HG02759 (cell line): ENCODE results near the gene ACBD6.

Experiments
- ATAC-seq: cut with Tn5 transposase; IDR thresholded peaks from one replicate; pipeline ENCODE4 v1.9.1; 2021; ENCODE audit warnings: mild to moderate bottlenecking, moderate library complexity; ENCODE audit not compliant: unreplicated experiment

Gene ACBD6

DNA sequence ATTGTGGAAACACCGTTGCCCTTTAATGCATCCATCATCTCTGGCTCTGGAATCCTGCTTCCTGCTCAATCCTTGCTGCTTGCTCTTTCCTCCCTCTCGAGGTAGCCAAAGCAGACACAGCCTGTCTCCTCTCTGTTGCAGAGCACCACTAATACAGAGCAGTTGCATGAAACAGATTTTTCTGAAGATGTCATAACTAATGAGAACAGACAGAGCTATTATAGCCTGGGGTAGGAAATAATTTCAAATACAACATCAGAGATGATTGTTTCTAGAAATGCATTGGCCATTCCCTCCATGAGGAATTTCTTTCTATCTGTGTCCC is 23.3 kb upstream of the ACBD6 start:
- no peak for ATAC-seq

DNA sequence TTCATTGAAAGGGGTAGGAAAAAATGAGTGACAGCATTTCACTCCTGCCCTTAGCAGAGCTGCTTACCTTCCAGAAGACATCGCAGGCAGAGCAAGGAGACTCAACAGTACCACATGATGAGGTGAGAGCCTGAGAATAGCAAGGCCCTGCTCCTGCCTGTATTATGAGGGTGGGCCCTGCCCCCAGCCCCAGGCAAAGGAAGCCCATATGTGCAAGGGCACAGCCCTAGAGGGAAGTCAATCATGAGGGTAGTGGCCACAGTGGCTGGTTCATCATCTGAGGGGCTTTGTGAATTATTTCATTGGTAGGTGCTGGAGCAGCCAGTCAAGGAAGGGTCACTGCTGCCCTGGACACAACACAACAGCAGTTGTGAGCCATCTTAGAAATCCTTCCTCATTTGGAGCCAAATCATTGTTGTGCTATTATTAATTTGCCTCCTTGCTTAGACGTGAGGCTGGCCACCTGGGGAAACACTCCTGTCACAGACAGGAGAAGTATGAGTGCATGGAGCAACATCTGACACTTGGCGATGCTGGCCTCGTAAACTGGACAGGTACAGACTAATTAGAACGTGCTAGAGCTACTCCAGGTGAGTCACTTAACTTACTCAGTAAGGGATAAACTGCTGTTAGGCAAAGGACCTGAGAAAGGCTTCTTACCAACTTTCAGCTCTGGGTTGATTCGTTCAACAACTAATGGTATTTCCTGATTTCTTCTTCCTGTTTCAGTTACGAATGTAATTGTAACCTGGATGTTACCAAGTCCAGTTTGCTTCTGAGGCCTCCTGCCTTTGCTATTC is 22.7 kb upstream of the ACBD6 start:
- no peak for ATAC-seq

DNA sequence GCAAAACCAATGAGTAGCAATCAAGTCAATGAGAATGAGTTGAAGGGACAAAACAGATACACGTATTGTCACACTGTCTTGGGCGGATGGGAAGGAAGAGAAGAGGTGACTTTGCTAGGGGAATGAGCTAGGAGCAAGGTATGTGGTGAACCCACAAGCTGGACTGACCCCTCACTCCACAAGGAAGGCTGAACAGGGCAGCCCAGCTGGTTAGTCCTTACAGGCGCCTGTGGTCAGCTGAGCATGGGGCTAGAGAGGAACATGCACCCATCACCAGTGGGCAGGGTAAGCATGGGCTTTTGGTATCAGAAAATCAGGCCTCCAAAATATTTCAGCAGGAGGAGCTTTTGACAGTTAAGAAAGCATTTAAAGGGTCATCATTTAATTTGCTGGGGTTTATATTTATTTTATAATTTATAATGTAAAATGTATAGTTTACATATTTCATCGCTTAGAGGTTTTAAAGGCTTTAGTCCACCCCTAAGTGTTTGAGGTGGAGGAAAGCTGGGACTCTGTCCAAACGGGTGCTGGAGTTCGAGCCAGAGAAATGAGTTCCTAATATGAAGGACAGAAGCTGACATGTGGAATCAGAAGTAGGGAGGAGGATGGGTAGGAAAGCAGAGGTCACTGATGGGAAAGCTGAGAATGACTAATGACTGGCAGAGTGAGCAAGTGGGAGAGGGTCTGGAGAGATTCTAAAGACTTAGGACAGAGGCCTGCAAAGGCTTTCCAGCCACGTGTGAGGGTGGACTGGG is 22.0 kb upstream of the ACBD6 start:
- ATAC-seq, result no peak

DNA sequence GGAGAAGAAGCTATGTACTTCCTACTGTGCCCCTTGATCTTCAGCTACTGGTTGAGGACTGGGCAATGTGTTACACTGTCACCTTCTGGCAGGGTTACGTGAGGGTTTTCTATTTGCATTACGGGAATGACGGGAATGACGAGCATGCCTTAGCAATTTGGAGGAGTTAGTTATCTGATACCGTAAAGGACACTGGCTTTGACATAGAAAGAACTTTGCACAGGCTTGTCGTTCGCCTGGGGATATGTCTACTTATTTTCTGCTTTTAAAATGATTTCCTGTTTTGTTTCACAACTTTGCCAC is 19.8 kb upstream of the ACBD6 start:
- ATAC-seq, result no peak

DNA sequence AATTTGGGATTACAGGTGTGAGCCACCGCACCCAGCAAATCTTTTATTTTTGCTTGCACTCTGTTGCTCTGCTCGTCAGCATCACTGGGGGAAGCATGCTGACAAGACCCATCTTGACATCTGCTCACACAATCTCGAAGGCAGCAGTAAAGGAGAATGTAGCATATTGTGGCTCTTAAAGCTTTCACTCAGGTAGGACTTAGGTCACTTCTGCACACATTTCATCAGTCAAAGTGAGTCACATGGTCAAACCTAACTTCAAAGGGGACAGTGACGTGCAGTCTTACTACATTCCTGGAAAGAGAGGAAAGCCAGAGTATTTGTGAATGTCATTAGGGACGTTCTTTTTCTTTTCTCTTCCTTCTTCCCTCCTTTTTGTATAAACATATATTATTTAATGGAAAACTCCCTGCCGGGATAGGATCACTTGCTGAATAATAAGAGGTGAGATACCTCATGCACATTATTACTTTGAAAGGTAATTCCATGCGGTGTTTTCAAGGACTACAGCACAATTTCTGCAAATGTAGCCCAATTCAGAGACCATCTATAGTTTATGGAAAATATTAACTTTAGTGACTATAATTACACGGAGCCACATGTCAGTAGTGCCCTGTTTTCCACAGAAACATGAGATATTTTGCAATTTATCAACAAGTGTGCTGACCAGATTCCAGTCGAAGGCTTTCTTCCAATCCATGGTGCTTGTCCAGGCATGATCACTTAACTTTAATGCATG is 19.3 kb upstream of the ACBD6 start:
- no peak for ATAC-seq

DNA sequence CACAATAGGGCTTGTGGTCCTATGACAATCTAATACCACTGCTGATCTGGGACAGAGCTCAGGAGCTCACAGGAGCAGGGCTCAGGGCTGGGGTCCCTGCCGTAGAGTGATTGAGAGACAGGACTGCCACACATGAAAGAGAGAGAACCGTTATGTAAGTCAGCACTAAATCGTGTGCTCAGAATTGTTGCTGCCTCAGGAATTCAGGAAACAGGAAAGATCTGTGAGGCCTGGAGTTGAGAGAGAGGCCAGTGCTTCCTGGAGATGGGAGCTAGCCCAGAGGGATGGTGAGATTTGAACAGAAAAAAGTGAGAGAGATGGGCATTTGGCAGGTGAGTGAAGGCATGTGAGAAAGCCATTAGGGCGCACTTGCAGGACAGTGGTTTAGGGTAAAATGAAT is 17.5 kb upstream of the ACBD6 start:
- no peak for ATAC-seq

DNA sequence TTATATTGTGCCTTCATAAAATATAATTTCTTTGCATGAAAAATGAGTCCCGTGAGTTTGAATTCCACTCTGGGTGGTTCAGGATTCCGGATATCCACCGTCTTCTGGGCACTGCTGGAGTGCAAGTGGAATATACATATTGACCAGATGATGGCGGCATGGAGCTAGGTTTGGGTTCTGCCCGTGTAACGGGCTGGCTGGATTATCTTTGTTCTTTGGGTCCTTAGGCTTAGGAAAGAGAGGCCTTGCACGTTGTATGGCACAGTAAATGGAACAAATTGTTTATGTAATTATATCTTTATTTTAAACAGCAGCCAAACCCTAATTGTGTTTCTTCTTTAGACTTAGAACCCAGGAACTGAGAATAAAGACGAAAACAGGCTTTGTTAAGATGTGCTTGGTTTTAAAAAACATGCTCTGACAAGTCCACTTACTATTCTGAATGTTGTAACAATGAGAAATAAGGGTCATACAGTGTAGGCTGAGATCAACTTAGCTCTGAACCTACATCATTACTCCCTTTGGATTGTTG is 13.5 kb upstream of the ACBD6 start:
- peak; percentile 92 for ATAC-seq

DNA sequence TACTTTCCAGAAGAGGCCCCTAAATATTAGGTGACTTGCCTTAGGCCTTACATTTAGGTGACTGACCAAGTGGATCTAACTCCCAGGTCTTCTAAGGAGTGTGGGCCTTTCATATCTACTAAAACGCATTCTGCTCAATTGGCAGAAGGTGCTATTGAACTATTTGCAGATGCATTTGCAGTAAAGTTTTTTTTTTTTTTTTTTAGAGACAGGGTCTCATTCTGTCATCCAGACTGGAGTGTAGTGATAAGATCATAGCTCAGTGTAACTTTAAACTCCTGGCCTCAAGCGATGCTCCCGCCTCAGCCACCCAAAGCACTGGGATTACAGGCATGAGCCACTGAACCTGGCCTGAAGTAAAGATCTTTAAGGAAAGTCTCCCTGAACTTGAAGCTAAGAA is 13.0 kb upstream of the ACBD6 start:
- no peak for ATAC-seq

DNA sequence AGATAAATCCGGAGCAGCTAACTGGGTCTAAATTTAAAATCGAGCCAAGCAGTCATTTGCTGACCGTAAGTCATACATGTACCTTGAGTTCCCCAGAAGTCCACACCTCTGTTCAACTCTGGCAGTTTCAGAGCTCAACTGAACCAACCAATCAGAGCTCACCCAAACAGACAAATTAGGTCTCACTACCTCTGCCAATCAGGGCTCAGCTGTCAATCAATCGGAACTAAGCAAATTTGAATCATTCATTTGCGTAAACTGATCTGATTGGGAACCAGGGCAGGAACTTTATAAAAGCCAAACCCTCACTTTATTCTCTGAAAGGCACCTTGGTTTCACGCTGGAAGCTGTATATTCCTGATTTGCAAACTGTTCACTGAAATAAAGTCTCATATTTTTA is 11.2 kb upstream of the ACBD6 start:
- ATAC-seq, result no peak

DNA sequence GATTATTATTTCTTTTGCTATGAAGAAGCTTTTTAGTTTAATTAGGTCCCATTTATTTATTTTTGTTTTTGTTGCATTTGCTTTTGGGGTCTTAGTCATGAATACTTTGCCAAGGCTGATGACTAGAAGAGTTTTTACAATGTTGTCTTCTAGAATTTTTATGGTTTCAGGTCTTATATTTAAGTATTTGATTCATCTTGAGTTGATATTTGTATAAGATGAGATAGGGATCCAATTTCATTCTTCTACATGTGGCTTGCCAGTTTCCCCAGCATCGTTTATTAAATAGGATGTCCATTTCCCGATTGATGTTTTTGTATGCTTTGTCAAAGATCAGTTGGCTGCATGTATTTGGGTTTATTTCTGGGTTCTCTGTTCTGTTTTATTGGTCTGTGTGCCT is 8.5 kb upstream of the ACBD6 start:
- ATAC-seq, result no peak

DNA sequence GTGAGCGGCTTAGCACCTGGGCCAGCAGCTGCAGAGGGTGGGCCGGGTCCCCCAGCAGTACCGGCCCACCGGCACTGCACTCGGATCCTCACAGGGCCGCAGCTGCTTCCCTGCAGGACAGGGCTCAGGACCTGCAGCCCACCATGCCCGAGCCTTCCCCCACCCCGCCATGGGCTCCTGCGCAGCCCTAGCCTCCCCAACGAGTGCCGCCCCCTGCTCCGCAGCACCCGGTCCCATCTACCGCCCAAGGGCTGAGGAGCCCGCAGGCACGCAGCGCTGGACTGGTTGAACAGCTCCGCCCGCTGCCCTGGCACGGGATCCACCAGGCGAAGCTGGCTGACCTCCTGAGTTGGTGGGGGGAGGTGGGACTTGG is 6.3 kb upstream of the ACBD6 start:
- ATAC-seq, result no peak

DNA sequence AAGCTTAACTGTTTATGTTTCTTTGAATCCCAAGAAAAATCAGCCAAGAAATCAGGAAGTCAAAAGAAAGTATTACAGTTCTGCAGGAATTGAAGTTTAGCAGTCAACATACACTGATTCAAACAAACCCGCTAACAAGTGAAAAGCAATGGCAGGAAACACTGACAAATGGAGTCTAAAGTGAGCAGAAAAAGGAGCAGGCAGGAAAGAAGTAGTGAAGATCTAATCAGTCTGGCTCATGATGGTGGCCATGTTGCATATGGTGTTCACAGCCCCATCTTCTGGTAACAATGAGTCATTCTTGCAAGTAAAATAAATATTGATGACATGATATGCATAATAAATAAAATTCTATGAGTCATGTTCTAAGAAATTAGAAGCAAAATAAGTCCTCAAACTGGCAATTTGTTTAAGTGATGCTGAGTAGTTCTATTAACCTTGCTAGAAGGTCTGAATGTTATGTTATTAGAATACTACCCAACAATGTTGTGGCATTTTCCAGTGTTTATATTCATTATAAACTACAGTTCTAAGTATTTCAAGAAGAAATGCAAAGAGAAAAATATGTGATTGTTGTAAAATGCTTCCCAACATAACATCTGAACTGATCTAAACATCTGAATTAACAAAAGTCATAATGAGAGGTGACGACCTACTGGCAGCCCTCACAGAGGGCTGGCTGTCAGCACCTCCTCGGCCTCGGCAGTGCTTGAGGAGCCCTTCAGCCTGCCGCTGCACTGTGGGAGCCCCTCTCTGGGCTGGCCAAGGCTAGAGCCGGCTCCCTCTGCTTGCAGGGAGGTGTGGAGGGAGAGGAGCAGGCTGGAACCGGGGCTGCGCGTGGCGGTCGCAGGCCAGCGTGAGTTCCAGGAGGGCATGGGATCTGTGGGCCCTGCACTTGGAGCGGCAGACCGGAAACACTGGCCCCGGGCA is 5.7 kb upstream of the ACBD6 start:
- no peak for ATAC-seq

DNA sequence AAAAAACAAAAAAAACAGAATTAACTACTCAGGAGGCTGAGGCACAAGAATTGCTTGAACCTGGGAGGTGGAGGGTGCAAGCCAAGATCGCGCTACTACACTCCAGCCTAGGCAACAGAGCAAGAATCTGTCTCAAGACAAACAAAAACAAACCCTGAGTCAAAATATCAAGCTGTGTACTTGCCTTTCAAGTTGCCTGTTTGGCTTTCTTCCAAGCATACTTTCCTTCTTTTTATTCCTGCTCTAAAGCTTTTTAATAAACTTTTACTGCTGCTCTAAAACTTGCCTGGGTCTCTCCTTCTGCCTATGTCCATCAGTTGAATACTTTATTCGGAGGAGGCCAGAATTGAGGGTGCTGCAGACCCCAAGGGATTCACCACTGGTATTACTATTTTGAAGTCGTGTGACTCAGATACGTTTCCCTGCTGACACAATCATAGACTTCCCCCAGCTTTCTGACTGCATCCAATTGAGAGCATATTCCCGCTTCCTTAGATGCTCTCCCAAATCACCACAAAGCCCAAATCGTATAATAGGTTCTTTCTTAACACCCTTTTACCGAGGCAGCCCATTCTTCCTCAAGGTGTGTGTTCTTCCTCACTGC is 3.5 kb upstream of the ACBD6 start:
- no peak for ATAC-seq

DNA sequence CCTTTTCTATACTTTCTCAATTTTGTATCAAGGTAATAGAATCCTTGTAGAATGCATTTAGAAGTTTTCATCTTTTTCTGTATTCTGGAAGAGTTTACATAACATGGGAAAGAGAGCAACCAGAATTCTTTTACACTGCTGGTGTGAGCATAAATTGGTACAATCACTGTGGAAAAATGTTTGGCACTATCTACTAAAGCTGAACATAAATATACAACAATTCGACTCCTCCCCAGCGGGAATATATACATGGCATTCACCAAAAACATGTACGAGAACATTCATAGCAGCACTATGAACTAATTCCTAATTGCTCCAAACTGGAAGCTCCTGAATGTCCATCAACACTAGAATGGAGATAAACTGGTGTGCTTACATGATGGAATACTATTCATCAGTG is 1.8 kb upstream of the ACBD6 start:
- no peak for ATAC-seq

DNA sequence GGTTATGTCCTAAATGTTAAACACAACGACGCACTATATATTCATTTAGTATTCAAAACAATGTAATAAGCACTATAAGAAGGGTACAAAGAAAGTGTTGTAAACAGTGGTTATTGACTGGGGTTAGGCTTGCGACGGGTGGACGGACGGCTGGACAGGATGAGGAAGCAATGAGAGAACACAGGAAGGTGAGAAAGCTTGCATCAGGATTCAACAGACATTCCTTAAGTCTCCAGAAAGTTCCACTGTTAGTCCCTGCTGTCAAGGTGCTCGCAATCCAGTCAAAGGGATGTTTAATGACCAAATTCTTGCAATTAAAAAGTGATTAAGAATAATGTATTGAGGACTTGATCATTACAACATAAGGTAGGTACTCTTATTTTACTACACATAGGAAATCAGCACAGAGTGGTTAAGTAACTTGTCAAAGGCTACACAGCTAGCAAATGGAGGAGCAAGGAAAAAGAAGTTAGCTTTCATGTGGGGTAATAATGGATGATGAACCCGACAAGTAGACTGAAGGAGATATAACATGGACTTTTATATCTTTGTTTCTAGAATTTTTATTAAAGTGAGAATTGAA is 994 bp upstream of the ACBD6 start:
- ATAC-seq, result no peak

DNA sequence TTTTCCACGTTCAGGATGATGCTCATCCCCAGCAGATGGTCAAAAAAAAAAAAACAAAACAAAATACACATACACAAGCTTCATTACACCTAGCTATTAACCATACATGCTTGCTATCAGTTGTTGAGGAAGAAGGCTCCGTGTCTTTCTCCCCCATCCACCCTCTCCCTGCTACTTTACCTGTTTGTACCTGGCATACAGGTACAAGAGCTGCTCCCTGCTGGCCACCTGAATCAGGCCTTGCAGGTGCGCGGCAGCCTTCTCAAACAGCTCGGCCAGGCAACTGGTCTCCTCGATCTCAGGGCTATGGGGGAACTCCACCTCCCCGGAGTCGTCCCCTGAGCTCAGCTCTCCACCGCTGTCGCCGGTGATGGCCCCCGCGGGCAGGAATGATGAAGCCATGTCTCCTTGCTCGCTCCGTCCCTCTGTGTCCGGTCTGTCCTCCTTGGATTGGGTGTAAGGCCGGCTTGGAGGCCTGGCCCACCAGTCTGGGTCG is 464 bp downstream of the ACBD6 start:
- ATAC-seq, result peak; percentile 34

DNA sequence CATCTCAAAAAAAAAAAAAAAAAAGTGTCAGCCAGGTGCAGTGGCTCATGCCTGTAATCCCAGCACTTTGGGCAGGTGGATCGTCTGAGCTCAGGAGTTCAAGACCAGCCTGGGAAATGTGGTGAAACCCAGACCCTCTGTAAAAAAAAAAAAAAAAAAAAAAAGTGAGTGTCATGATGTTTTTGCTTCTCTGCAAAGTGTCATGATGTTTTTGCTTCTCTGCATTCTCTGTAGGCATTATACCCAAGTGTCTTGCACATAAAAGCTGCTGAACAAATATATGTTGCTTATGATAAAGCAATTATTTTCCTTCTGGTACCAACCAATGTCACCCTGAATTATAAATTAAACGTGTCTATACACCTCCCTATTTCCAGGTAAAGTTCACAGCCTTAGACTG is 1.7 kb downstream of the ACBD6 start:
- no peak for ATAC-seq

DNA sequence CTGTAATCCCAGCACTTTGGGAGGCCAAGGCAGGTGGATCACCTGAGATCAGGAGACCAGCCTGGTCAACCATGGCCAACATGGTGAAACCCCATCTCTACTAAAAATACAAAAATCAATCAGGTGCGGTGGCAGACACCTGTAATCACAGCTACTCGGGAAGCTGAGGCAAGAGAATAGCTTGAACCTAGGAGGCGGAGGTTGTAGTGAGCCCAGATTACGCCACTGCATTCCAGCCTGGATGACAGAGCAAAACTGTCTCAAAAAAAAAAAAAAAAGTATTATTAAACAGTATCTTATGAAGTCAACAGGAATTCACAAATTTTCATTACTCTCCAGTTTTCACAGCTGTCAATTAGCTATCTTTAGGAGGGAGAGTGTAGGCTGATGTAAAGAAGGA is 3.8 kb downstream of the ACBD6 start:
- ATAC-seq, result no peak

DNA sequence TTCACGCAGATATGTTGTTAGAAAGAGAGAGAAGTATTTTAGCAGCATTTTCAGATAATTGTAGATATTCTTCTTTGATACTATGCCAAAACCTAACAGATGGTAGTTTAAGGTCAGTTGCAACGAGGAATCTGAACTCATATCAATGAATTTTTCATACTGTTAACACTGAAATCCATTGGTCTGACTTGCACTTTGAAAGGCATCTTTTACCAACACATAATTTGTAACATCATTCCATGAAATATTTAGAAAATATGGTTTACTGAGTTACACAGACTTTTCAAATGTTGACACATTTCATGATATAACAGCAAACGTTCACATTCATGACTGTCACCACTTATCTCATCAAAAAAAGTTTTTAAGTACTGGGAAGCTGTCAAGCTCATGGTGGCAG is 4.6 kb downstream of the ACBD6 start:
- no peak for ATAC-seq

DNA sequence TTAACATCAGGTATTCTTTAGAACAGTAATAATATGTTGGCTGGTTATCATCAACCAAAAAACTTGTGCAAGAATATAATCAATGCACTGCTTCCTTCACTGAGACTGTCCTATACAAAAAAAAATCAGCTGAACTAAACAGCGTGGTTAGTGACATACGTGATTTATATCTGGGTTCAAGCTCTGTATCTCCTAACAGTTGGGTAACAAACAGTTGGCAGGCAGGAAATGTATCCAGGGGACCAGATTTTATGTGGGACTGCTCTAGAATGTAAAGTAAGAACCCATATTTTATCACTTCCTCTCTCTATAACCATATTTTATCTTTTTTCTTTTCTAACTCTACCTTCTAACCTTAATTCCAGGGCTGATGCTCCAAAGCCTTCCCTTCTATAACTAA is 8.0 kb downstream of the ACBD6 start:
- no peak for ATAC-seq
